DMS53 treated with DMSO at 0.1 percent for 48 hours (cell line): Measurements from ENCODE around the gene GPR132.
"Not testable (repeated sequence)": the region's sequence is repeated elsewhere in the genome, so short reads cannot be mapped to it uniquely, and the experiment has no call there.

Source experiments
- DNase-seq: peaks from one replicate; lab custom pipeline; 2025; ENCODE audit not compliant: unreplicated experiment; lab: John Stamatoyannopoulos, UW

GPR132 gene, protein sequence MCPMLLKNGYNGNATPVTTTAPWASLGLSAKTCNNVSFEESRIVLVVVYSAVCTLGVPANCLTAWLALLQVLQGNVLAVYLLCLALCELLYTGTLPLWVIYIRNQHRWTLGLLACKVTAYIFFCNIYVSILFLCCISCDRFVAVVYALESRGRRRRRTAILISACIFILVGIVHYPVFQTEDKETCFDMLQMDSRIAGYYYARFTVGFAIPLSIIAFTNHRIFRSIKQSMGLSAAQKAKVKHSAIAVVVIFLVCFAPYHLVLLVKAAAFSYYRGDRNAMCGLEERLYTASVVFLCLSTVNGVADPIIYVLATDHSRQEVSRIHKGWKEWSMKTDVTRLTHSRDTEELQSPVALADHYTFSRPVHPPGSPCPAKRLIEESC

DNA sequence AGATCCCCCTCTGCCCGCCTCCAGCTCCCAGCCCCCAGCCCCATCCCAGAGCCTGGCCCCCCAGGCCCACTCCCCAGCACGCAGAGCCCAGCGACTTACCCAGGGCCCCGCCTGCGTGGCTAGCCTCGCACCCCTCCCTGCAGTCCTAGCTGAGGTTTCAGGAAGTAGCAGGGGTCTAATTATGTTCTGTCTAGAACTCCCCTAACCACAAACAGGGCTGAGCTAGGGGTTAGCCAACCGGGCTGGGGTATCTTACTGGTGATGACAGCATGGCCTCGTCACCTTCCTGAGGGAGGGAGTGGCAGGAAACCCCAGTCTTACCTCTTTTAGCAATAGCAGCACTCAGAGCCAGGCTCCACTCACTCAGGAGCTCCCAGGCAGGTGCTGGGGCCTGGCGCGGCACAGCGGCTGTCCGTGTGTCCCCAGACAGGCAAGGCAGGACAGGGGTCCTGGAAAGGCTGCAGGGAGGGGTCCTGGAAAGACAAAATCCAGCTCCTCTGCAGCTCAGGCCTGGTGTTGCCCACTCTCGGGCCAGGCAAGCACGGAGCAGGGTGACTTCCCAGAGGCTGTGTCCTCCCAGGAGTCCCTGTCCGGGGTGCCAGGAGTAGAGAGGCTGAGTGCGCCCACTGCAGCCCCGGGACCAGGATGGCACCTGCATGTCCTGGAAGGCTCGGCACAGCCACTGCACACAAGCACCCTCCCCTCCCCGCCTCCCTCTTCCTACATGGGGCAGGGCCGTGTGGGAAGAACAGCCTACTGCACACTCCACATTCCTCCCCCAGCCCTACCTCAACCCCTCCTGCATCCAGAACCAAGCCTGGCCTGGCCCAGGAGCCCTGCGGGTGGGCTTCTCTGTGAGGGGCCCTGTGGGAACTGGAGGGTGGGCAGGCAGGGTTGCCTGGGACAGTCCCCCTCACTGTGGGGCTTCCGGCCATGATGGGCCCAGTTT lies at the start of gene GPR132:
Gene GPR132 (minus strand): TSS at position 151 of the 949 bp plus-strand sequence. CDS start 10,010 bp downstream, outside the sequence.
- DNase-seq = no peak

DNA sequence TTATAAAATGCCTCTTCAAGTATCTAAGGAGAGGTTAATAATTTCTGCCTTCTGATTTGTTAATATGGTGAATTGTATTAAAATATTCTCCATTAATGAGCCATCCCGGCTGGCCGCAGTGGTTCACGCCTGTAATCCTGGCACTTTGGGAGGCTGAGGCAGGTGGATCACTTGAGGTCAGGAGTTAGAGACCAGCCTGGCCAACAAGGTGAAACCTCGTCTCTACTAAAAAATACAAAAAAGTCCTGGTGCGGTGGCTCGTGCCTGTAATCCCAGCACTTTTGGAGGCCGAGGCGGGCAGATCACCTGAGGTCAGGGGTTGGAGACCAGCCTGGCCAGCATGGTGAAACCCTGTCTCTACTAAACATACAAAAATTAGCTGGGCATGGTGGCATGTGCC lies 44.0 kb upstream of the GPR132 start:
- not testable (repeated sequence) for DNase-seq

DNA sequence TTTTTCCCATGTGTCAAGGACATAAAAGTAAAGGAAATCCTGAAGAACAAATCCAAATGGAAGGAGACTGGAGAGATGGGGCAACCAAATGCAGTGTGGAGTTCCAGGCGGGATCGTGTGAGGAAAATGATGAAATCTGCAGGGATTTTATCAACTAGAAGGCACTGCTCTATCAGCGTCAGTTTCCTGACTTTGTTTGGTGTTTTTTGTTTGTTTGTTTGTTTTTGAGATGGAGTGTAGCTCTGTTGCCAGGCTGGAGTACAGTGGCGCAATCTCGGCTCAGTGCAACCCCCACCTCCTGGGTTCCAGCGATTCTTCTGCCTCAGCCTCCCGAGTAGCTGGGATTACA lies 43.3 kb upstream of the GPR132 start:
- no peak for DNase-seq

DNA sequence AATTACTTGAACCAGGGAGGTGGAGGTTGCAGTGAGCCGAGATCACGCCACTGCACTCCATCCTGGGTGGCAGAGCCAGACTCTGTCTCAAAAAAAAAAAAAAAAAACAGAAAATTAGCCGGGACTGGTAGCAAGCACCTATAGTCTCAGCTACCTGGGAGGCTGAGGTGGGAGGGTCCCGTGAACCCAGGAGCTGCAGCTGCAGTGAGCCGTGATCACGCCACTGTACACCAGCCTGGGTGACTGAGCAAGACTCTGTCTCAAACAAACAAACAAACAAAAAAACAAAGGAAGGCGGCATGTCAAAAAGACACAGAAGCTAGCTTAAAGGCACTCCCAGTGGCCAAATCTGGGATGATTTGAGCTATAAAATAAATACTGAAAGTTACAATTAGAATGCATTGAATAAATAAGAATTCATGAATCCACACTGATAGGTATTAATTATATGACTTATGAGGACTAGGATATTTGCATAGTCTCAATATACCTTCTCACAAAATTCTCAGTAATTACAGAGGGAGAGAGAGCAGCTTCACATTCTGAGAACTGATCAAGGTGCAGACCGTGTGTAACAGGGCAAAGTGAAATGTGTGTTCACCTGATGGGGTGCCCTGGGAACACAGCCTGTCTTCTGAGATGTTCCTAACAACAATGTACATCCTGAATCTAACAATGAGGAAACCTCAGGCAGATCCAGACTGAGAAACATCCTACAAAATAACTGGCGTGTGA lies 42.7 kb upstream of the GPR132 start:
- no peak for DNase-seq

DNA sequence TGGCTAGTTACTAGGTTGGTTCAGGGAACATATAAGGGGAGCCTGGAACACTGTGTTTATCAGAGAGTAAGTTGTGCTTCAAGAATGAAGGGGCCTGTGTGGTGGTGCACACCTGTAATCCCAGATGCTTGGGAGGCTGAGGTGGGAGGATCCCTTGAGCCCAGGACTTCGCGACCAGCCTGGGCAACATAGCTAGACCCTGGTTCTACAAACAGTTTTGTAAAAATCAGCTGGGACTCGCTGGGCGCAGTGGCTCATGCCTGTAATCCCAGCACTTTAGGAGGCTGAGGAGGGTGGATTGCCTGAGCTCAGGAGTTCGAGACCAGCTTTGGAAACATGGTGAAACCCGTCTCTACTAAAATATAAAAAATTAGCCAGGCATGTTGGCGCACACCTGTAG lies 42.1 kb upstream of the GPR132 start:
- DNase-seq = no peak

DNA sequence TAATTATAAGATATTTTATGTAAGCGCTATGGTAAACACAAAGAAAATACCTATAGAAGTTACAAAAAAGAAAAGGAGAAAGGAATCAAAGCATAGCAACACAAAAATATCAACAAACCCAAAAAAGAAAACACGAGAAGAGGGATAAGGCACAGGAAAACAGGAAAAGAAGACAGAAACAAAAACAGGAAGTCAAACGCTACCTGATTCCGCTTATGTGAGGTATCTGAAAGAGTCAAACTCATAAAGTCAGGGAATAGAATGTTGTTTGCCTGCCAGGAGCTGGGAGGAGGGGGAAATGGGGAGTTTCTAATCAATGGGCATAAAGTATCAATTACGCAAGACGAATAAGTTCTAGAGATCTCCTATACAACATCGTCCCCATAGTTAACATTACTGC lies 39.9 kb upstream of the GPR132 start:
- no peak for DNase-seq

DNA sequence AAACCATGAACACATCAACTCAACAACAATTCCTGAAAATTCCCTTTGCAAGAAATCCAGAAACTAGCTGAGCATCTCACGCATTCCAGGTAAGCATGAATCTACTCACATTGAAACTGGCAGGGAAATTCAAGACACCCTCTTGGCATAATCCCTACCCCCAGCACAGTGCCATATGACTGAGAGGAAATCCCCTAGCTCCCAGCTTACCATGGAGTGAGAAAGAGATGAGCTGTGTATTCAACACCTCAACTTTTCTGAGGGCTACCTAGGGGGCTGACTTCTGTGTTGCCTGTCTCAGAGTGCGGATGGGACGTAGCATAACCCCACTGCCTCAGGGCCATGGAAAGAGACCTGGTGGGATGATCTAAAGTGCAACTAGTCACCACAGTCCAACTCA lies 37.7 kb upstream of the GPR132 start:
- no peak for DNase-seq

DNA sequence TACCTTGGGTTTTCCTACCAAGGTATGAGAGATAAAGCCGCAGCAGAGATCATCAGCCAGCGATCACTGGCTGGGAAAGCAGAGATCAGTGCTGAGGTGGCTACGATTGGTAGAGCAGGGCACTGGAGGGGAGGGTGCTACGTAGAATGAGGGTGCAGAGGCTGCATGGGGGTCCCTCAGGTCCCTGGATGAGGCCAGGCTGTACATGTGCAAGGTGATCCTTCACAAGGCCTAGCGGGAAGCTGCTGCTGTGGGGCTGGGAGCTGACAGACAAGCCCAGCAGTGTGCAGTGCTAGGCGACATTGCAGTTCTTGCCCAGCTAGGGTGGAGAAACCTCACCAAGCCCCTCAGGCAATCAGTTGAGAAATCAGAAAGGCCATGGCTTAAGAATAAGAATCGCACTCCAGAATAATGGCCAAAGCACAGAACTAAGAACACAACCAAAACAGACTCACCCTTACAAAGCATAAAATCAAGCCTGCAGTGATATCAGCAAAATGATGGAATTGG lies 37.2 kb upstream of the GPR132 start:
- no peak for DNase-seq

DNA sequence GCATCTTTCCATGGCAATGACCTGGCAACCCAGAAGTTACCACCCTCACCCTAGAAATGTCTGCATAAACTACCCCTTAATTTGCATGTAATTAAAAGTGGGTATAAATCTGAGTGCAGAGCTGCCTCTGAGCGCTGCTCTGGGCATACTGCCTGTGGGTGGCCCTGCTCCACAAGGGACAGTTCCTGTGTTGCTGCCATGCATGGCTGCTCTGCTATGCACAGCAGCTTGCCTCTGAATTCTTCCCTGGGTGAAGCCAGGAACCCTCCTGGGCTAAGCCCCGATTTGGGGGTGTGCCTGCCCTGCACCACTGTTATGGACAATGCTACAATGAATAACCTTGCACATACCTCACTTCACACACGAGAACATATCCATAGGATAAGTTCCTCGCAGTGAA lies 35.7 kb upstream of the GPR132 start:
- DNase-seq = no peak

DNA sequence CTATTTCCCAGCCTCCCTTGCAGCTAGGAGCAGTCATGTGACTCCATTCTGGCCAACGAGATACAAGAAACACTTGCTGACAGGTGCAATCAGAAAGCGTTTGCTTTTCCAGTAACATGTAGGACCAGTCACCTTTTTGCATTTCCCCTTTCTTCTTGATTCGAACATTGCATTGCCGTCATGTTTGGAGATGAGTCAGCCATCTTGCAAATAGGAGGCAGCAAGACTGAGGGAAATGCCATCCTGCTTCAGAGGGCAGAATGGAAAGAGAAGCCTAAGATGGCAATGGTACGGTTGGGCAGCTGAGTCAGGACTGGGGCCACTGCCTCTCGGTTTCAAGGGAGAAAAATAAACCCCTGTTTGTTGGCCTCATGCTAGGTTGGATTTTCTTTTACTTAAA lies 34.5 kb upstream of the GPR132 start:
- no peak for DNase-seq

DNA sequence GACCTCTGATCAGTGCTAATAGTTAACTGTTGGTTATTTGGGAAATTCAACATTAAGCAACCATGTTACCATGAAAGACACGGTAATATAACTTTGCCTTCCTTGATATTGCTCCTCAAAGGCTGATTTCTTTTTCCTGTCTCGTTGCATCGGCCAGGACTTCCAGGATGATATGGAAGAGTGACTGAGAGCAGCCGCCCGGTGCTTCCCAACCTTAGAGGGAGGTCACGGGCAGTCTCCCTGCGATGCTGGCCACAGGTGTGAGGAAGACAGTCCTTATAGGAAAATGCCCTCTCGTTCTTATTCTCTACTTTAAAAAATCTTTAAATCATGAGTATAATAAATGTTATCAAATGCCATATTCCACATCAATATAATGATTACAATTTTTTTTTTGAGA lies 33.1 kb upstream of the GPR132 start:
- DNase-seq = no peak

DNA sequence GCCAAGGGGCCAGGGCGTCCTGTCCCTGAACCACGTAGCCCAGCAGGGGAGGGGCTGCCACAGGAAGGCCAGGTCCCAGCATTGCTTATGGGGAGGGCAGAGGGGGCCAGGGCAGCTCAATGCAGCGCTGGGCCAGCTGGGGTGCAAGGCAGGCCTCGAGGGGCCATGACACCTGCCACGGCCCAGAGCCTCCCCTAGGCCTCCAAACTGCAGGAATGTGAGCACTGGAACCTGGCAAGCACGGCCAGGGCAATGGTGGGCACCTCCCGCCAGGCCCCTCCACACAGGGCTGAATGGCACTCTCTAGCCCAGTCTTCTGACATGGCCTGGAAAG lies 32.5 kb upstream of the GPR132 start:
- no peak for DNase-seq

DNA sequence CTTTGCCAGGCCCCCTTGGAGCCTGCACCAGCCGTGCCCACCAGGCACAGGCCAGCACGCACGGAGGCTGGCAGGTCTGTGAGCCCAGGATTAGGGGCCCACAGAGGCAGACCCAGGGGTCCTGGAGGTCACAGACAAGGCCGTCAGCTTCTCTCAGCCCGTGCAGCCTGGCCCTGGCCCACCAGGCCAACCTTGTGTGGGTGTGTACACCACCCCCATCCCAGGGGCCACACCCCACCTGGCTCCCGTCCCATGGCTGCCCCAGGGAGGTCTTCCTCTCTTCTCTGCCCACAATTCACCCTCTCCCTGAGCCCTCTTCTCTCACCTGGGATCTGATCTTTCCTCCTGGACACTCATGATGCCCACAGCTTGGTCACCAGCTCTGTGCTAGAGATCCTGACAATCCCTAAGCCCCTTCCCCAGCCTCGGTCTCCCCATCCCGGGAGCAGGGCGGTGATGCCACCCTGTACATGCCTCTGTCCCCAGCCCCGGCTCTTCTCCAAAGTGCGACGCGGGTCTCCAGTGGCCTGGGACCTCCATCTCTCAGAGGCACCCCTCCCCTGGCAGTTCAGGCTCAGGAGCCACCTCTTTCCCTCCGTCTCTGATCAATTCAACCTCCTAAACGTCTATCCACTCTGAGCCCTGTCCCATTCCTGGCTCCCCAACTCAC lies 31.1 kb upstream of the GPR132 start:
- no peak for DNase-seq

DNA sequence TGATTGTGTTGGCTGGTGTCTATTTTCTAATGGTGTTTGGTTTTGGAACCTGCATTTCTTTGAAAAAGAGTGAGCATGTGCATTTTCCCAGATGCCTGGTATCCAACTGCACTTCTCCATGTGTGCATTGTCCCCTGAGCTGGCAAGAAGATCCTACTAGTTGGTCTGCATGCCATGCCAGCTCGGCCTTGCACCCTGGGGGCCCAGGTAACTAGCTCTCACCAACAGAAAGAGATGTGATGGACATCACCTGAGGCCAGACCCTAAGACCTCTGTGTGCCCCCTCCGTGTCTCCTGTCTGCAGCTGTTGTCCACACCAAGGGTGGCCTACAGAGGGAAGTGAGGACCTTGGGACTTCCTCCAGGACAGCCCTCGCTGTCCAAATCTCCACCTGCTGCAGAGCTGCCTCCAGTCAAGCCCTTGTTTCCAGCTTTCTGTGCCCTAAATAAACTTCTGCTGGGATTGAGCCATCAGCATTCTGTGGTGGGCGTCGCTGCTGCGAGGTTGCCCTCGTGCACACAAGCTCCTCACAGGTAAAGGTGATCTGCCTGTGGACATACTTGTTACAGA lies 30.1 kb upstream of the GPR132 start:
- no peak for DNase-seq

DNA sequence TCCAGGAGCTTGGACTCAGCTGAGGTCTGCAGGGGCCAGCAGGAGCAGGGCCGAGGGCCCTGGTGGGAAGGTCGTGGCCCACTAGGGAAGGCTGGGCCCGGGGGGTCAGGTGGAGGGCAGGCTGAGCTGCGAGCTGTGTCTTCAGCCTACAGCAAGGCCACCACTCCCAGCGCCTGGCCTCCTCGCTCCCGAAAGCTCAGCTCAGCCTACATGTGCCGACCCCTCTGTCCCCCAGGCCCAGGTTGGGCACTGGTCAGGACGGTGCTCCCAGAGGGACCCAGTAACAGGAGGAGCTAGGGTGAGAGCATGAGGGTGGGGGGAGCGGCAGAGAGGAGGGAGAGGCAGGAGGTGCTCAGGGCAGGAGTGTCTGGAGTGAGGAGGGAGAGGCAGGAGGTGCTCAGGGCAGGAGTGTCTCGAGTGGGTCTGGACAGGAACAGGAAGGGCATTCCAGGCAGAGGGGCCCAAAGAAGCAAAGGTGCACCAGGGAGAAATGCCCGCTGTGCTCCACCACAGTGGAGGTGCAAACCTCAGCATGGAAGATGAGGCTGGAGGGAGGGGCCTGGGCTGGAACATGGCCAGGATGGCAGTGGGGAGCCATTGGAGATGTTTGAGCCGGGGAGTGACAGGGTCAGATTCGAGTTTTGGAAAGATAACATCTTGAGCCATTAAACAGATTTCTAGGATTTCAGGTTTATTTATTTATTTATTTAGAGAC lies 29.1 kb upstream of the GPR132 start:
- no peak for DNase-seq

DNA sequence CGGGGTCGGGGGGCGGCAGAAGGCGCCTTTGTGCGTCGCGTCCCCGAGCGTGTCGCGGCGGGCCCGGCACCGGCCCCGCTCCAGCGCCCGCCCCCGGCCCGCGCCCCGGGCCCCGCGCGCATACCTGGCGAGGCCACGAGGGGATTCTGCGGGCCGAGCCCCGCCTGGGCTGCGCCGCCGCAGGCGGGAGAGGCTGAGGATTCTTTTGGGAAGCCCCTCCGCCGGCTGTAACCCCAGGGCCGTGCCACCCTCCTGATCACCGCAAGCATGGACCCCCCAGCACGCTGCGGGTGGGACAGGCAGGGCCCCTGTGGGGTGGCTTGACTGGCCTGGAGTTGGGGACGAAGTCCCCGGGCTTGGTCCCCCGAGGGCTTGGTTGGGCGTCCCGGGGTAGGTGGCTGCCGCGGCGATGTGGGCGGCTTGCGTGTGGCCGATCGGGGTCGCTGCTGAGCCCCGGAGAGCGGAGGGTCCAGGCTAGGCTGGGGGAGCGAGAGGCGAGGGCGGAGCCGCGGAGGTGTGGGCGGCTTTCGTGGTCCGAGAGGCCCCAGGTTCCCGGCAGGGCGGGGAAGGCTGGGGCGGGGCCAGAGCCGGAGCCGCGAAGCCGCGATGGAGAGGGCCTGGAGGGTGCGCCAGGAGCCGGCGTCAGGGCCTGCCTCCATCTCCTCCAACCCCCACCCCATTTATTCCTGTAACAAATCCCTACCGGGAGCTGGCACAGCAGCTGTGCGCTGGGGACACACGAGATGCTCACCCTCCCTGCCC lies 28.4 kb upstream of the GPR132 start:
- no peak for DNase-seq

DNA sequence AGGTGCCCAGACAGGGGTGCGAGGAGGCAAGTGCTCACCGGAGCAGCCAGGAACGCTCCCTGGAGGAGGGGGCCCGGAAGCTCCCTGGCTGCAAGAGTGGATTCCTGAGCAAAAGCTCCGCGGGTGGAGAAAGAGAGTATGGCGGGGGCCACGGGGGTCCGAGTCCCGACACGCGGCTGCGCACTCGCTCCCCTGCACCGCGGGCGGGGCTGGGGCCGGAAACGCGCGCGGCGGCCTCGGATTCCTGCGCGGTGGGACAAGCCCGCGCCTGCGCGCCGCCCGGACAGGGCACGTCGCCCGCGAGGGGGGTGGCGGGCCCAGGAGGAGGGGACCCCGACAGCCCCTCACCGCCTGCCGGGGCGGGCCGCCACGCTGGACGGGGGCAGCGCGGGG lies 27.8 kb upstream of the GPR132 start:
- peak; percentile 9 for DNase-seq

DNA sequence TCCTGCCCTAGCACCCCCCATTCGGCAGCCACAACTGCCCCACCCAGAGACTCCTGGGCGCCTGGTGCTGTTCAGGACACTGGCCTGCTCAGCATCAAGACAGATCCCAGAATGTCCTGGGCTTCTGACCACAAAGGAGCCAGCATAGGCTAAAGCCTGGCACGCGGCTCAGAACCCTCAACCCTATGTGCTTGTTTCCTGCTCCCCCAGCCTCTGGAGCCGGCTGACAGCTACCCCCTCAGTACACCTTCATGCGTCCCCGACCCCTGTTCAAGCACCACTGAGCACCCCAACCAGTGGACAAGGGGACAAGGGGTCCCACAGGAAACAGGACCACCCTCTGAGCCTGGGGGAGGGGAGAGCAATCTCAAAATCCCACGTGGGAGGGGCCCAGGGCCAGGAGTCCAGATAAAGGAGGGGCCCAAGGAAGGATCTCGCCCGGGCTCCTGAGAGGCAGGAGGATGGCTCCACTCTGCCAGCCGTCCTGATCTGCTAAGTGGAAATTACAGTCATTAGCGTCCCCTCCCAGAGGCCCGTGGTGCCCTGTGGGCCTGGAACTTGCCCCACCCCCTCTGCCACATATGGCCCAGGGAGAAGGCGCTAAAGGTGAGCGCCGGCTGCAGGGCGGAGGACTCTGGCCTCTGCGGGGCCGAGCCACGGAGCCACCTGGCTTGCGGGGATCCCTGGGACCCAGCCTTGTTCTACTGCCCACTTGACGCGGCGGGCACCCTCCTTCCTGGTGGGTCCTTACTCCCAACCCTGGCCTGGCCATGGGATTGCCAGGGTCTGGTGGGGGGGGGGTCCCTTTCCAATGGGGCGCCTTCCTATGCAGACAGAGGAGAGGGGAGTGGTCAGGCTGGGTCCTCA lies 27.2 kb upstream of the GPR132 start:
- no peak for DNase-seq
